ENCODE measurements around the gene PRM1.

Gene PRM1

GRCh38 chr16:11280616-11281522 lies at the start of gene PRM1:
PRM1 (minus strand) TSS chr16:11281330; CDS start chr16:11281238, 92 bp downstream.
- no peak for DNase-seq

GRCh38 chr16:11330526-11331237 lies 49.6 kb upstream of the PRM1 start:
- no peak for DNase-seq

- DNase-seq = no peak
Measured at GRCh38 chr16:11329891-11330290, 48.8 kb upstream of the PRM1 start.

GRCh38 chr16:11329071-11329491 lies 48.0 kb upstream of the PRM1 start:
- DNase-seq = no peak

- DNase-seq = peak; percentile 44
Measured at GRCh38 chr16:11328172-11329070, 47.3 kb upstream of the PRM1 start.

- DNase-seq = no peak
Measured at GRCh38 chr16:11327277-11328171, 46.4 kb upstream of the PRM1 start.

- DNase-seq = no peak
Measured at GRCh38 chr16:11326737-11327276, 45.7 kb upstream of the PRM1 start.

GRCh38 chr16:11326084-11326736 lies 45.1 kb upstream of the PRM1 start:
- DNase-seq = no peak

- DNase-seq = peak; percentile 28
Measured at GRCh38 chr16:11325404-11326083, 44.4 kb upstream of the PRM1 start.

GRCh38 chr16:11323551-11324336 lies 42.6 kb upstream of the PRM1 start:
- no peak for DNase-seq

GRCh38 chr16:11322823-11323222 lies 41.7 kb upstream of the PRM1 start:
- DNase-seq = no peak

- DNase-seq = no peak
Measured at GRCh38 chr16:11321662-11322061, 40.5 kb upstream of the PRM1 start.

GRCh38 chr16:11320170-11320569 lies 39.0 kb upstream of the PRM1 start:
- no peak for DNase-seq

- no peak for DNase-seq
Measured at GRCh38 chr16:11319529-11320146, 38.5 kb upstream of the PRM1 start.

- DNase-seq = no peak
Measured at GRCh38 chr16:11318817-11319216, 37.7 kb upstream of the PRM1 start.

GRCh38 chr16:11316331-11317015 lies 35.3 kb upstream of the PRM1 start:
- DNase-seq = no peak

GRCh38 chr16:11315510-11315909 lies 34.4 kb upstream of the PRM1 start:
- no peak for DNase-seq

- no peak for DNase-seq
Measured at GRCh38 chr16:11314309-11314894, 33.3 kb upstream of the PRM1 start.
